Mucosa of stomach (tissue), 1 donor: Measurements from ENCODE around the gene ATXN1L.
"Not testable (repeated sequence)": the region's sequence is repeated elsewhere in the genome, so short reads cannot be mapped to it uniquely, and the experiment has no call there.

Experiments used
- H3K27me3 ChIP-seq: one replicate; pipeline ENCODE4 v1.7.0; 2013; ENCODE audit warnings: mild to moderate bottlenecking, low read length; ENCODE audit not compliant: control insufficient read depth, insufficient read depth
- H3K36me3 ChIP-seq: one replicate; pipeline ENCODE4 v1.7.0; 2013; ENCODE audit warnings: low read length; ENCODE audit not compliant: control insufficient read depth, insufficient read depth
- H3K4me1 ChIP-seq: one replicate; pipeline ENCODE4 v1.7.0; 2013; ENCODE audit warnings: mild to moderate bottlenecking, low read length; ENCODE audit not compliant: control insufficient read depth, insufficient read depth
- H3K4me3 ChIP-seq: one replicate; pipeline ENCODE4 v1.7.0; 2013; ENCODE audit warnings: low read length
- H3K9ac ChIP-seq: one replicate; pipeline ENCODE4 v1.7.0; 2013; ENCODE audit warnings: mild to moderate bottlenecking, low read length, moderate library complexity
- H3K9me3 ChIP-seq: one replicate; pipeline ENCODE4 v1.7.0; 2013; ENCODE audit warnings: mild to moderate bottlenecking, low read length, moderate library complexity; ENCODE audit not compliant: control insufficient read depth
- donor health status: Pancreatic carcinoma.

Gene ATXN1L

GRCh38 chr16:71845639-71846430 lies at the start of gene ATXN1L:
TSS of gene ATXN1L (plus strand) at chr16:71845976. CDS start at chr16:71849741, 3,765 bp downstream.
- peak within 1 kb of the TSS; percentile 95 for H3K9ac ChIP-seq
- no peaks in the 10 kb centered on the region for H3K36me3 ChIP-seq
- H3K4me3 ChIP-seq = peak within 1 kb of the TSS; percentile 98
- H3K27me3 ChIP-seq = no peaks in the 10 kb centered on the region
- H3K4me1 ChIP-seq = peaks cover 13% of the 10 kb centered on the region
- H3K9me3 ChIP-seq = no peaks in the 10 kb centered on the region

DNA sequence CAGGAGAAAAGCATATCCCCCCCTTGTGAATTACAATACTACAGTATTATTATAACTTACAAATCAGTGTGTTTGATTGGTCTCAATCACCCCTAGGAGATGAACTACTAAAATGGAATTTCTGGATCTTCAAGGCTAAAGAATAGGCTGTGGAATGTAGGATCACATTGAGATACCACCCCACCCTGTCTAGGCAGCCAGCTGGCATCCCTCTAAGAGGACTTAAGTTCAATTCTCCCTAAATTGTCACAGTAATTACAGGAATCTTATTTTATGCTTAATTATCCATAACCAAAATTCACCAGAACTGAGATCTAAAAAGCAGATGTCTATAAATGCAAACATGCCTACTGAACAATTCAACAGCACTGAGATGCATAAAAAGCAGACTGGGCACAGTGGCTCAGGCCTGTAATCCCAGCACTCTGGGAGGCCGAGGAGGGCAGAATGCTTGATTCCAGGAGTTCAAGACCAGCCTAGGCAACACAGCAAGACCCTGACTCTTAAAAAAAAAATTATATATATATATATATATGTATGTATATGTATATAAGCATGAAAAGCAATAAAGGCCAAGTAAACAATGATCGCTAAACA lies 49.2 kb upstream of the ATXN1L start:
- no peaks in the 10 kb centered on the region for H3K27me3 ChIP-seq
- no peaks in the 10 kb centered on the region for H3K4me1 ChIP-seq
- H3K9ac ChIP-seq = no peak overlapping the region
- no peaks in the 10 kb centered on the region for H3K9me3 ChIP-seq
- H3K4me3 ChIP-seq = no peak overlapping the region
- no peaks in the 10 kb centered on the region for H3K36me3 ChIP-seq

DNA sequence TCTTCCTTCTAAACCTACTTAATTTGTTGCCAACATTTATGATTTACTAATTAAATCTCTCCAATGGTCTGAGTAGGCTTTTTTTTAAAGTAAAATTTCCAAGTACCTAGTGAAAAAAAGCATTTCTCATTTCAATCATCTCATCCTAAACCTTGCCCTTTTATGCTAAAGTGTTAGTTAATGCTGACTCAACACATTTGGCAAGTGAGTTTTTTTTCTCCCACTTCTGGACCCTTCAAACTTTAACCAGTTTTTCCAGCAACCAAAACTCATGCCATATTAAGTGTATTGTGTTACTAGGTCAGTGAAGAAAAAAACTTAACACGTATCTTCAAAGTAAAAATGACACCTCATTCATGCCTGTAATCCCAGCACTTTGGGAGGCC lies 42.5 kb upstream of the ATXN1L start:
- Histone ChIP-seq H3K36me3 (no peaks in the 10 kb centered on the region), H3K9ac (no peak overlapping the region), H3K27me3 (no peaks in the 10 kb centered on the region), H3K9me3 (no peaks in the 10 kb centered on the region), H3K4me3 (no peak overlapping the region), H3K4me1 (no peaks in the 10 kb centered on the region)

DNA sequence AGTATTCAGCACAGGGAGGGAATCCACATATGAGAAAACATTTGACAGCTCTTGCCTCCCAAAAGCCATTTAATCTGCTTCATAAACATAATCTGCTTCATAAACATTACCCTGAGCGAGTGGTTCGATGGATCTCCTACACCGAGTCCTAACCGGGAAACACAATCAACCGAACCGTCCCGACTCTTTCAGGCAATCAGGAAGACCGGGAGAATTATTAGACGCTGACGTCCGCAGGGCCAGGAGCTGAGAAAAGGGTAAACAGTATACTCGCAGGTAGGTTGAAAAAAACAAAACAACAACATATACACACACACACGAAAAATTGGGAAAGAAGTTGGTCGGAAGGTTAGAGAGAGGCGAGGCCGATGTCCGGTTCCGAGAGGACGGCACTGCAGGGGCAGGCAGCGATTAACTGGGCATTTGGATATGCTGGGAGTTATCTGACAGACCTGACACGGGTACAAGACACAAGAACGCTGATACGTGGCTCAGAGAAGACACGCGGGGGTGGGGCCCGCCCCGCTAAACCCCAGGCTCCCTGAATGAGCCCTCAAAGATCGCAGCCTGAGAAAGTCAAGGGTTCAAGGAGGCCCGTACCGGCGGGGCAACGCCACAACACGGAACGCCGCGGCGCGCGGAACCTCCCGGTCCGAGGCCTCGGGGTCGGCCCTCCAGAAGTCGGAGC lies 37.7 kb upstream of the ATXN1L start:
- peak overlapping the region; percentile 100 for H3K4me3 ChIP-seq
- no peaks in the 10 kb centered on the region for H3K36me3 ChIP-seq
- no peaks in the 10 kb centered on the region for H3K27me3 ChIP-seq
- no peaks in the 10 kb centered on the region for H3K4me1 ChIP-seq
- no peaks in the 10 kb centered on the region for H3K9me3 ChIP-seq
- H3K9ac ChIP-seq = peak overlapping the region; percentile 98

- H3K9me3 ChIP-seq = no peaks in the 10 kb centered on the region
- H3K9ac ChIP-seq = peak within 1 kb of the TSS; percentile 98
- no peaks in the 10 kb centered on the region for H3K27me3 ChIP-seq
- H3K36me3 ChIP-seq = no peaks in the 10 kb centered on the region
- H3K4me3 ChIP-seq = peak within 1 kb of the TSS; percentile 100
- no peaks in the 10 kb centered on the region for H3K4me1 ChIP-seq
Measured at GRCh38 chr16:71808593-71809459, 37.0 kb upstream of the ATXN1L start, which contains the start of gene AP1G1. TSS of gene AP1G1 (minus strand) at chr16:71808834. CDS start at chr16:71789479, 19,355 bp downstream.

GRCh38 chr16:71810155-71810530 lies 35.6 kb upstream of the ATXN1L start:
- H3K4me1 ChIP-seq, H3K27me3 ChIP-seq, H3K9me3 ChIP-seq, H3K4me3 ChIP-seq, H3K36me3 ChIP-seq: not testable (repeated sequence)
- peak overlapping the region; percentile 83 for H3K9ac ChIP-seq

GRCh38 chr16:71811261-71811803 lies 34.4 kb upstream of the ATXN1L start:
- Histone ChIP-seq H3K27me3 (no peaks in the 10 kb centered on the region), H3K4me3 (no peak overlapping the region), H3K9me3 (no peaks in the 10 kb centered on the region), H3K9ac (no peak overlapping the region), H3K4me1 (no peaks in the 10 kb centered on the region), H3K36me3 (no peaks in the 10 kb centered on the region)

GRCh38 chr16:71817155-71817500 lies 28.6 kb upstream of the ATXN1L start:
- H3K9me3 ChIP-seq, H3K4me1 ChIP-seq, H3K36me3 ChIP-seq, H3K4me3 ChIP-seq, H3K27me3 ChIP-seq, H3K9ac ChIP-seq: not testable (repeated sequence)

DNA sequence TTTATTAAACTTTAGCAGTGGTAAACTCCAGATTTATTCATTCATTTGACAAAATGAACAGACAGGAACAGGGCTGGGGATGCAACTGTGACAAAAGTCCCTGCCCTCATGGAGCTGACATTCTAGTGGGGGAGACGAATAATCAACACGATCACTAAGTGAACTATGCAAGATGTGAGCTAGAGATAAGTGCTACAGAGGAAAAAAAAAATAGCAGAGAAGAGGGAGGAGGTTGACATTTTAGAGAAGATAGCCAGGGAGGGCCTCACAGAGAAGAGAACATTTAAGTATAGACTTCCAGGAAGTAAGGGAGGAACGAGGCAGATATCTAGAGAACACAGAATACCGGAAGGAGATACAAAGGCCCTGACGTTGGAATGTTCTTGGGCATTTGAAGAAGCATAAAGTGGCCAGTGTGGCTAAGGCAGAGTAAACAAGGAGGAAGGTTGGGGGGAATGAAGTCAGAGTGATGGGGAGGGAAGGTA lies 19.2 kb upstream of the ATXN1L start:
- no peak overlapping the region for H3K9ac ChIP-seq
- no peaks in the 10 kb centered on the region for H3K36me3 ChIP-seq
- H3K4me3 ChIP-seq = no peak overlapping the region
- H3K27me3 ChIP-seq = no peaks in the 10 kb centered on the region
- H3K4me1 ChIP-seq = no peaks in the 10 kb centered on the region
- no peaks in the 10 kb centered on the region for H3K9me3 ChIP-seq

DNA sequence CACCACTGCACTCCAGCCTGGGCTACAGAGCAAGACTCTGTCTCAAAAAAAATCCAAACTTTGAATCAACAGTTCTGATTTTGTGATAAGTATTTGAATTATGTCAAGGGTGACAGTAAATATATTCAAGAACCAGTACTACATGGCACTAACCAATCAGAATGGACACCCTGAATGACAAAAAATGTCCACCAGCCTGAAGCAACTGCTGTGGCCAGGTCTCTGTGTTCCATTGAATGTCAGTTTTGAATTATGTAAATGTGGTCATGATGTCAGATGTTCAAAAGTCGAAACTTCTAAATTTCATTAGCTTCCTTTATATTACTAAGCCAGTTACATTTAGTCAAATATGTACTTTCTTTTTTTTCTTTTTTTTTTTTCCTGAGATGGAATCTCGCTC lies 15.4 kb upstream of the ATXN1L start:
- Histone ChIP-seq H3K9me3 (no peaks in the 10 kb centered on the region), H3K4me3 (no peak overlapping the region), H3K27me3 (no peaks in the 10 kb centered on the region), H3K9ac (no peak overlapping the region), H3K4me1 (no peaks in the 10 kb centered on the region), H3K36me3 (no peaks in the 10 kb centered on the region)

- not testable (repeated sequence) for H3K9me3 ChIP-seq, H3K4me1 ChIP-seq, H3K27me3 ChIP-seq, H3K36me3 ChIP-seq, H3K4me3 ChIP-seq, H3K9ac ChIP-seq
Measured at GRCh38 chr16:71831698-71832097, 14.1 kb upstream of the ATXN1L start.
